Vagina (tissue), 2 donors: ENCODE data around the gene EFNA1.

Source experiments
- POLR2AphosphoS5 ChIP-seq, 2 donors: sonication (generic); formaldehyde crosslinking; IDR thresholded peaks; one replicate each; pipeline ENCODE4 v1.9.0; 2017; ENCODE audit warnings: antibody characterized with exemption in 2 of 2, mild to moderate bottlenecking in 2 of 2, low read depth in 1 of 2; ENCODE audit not compliant: insufficient read depth in 1 of 2
- TF ChIP-seq, protein P1 (sequence below), 3 experiments: fragments of 450-650 bp in 2 of 3; fragments of 200-600 bp in 1 of 3; sonication (generic) in 1 of 3; IDR thresholded peaks; one replicate each; pipeline ENCODE4 v1.5.1; 2017 to 2019; ENCODE audit warnings: antibody characterized with exemption in 3 of 3, mild to moderate bottlenecking in 2 of 3, moderate library complexity in 2 of 3

DNA sequence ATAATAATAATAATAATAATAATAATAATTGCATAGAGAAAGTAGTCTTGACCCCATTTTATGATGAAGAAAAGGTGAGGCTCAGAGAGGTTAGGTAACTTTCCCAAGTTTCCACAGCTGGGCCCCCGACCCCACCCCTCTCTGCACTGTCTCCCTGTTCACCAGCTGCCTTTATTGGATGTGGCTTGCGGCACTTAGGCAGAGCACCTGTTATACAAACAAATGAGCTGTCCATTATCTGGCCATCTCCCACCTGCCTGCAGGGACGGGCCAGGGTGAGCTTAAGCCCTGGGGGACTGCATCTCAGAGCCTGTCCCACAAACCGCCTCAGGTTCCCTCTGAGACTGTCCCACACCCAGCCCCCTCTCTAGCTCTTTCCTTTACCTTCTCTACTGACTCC is 10.1 kb upstream of the EFNA1 start:
- TF ChIP-seq, protein P1, sequence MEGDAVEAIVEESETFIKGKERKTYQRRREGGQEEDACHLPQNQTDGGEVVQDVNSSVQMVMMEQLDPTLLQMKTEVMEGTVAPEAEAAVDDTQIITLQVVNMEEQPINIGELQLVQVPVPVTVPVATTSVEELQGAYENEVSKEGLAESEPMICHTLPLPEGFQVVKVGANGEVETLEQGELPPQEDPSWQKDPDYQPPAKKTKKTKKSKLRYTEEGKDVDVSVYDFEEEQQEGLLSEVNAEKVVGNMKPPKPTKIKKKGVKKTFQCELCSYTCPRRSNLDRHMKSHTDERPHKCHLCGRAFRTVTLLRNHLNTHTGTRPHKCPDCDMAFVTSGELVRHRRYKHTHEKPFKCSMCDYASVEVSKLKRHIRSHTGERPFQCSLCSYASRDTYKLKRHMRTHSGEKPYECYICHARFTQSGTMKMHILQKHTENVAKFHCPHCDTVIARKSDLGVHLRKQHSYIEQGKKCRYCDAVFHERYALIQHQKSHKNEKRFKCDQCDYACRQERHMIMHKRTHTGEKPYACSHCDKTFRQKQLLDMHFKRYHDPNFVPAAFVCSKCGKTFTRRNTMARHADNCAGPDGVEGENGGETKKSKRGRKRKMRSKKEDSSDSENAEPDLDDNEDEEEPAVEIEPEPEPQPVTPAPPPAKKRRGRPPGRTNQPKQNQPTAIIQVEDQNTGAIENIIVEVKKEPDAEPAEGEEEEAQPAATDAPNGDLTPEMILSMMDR (IDR thresholded peaks at IDR 0.05), result no peak
- TF ChIP-seq POLR2AphosphoS5 (IDR thresholded peaks at IDR 0.05; ENCODE audit: insufficient read depth in 1 of 2, low read depth in 1 of 2), result no peak
